Measurements from ENCODE around the gene PRKCD.

PRKCD gene

DNA sequence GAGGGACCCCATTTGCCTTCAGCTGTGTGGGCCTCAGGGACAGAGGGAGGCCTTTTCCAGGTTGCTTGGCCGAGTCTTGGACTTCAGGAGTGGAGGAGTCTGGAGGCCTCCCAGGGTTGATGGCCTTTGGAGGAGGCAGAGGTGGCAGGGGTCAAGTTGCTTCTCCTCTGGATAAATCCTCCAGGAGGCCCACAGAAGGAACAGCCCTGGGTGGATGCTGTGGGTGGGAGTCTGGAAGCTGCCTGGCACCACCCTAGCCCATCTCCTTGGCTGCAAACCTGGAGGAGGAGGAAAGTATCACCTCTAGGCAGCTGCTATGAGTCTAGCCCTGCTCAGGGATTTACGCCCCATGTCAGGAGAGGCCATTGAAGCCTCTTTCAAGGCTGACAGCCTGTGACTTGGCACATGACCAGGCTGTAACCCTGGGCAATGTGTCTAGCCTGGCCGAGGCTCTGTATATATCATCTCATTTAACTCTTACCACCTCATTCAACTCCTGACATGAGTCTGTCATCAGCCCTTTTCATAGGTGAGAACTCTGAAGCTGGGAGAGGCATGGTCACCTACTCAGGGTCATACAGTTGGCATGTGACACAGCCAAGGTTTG is 2.9 kb upstream of the PRKCD start:
- DNase-seq: no peak

DNA sequence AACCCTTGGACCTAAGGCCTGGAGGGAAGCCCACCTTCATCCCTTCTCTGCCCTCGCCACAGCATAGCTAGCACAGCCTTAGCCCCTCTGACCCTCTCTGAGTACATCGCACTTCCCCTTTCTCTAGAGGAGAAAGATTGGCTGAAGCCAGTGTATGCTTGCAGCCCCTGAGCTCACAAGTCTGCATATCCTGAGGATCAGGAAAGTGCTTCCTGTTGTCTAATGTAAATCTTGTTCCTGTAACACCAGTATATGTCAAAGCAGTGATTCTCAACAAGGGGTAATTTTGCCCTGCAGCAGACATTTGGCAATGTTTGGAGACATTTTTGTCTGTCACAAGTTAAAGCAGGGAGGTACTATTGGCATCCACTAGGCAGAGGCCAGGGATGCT is 2.2 kb upstream of the PRKCD start:
- no peak for DNase-seq

GRCh38 chr3:53159156-53160060 is 1.6 kb upstream of the PRKCD start:
- DNase-seq: no peak

- no peak for DNase-seq
These were observed 849 bp upstream of the PRKCD start for GRCh38 chr3:53160061-53160659.

- DNase-seq: no peak
These were observed 426 bp downstream of the PRKCD start for GRCh38 chr3:53161450-53161819.

- DNase-seq: no peak
These were observed 1.0 kb downstream of the PRKCD start for GRCh38 chr3:53161820-53162671.

DNA sequence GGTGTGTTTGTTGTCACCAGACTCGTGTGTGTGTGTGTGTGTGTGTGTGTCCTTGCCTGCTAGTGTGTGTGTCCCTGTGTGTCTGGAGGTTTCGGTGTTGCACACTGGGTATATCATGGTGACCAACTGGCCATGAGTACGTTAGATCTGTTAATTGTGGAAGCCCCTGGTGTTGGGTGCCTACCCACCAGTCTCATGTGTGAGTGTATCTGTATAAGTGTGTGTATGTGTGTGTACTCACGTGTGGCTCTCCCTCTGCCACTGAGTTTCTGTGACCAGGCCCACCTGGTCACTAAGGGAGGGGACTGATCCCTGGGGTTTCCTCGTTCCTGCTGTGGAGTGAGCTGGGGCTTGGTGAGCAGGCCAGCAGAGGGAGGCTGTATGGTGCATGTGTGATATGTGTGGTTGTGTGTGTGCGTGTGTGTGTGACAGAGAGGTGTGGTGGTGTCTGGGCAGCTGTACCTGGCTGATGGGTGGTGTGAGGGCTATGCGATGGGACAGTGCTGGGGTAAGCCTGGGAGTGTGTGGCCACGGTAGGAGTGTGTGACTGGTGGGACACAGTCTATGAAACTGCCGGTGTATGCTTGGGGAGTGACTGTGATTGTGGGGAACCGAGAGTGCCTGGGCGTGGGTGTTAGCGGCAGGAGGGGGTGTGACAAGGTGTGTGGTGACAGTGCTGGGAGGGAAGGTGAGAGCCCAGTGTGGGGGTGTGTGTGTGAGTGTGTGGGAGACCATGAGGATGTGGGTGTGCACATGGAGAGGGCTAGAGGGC is 1.8 kb downstream of the PRKCD start:
- no peak for DNase-seq

- DNase-seq: no peak
These were observed 2.7 kb downstream of the PRKCD start for GRCh38 chr3:53163444-53164387.

GRCh38 chr3:53164911-53165310 is 3.9 kb downstream of the PRKCD start:
- DNase-seq: no peak

DNA sequence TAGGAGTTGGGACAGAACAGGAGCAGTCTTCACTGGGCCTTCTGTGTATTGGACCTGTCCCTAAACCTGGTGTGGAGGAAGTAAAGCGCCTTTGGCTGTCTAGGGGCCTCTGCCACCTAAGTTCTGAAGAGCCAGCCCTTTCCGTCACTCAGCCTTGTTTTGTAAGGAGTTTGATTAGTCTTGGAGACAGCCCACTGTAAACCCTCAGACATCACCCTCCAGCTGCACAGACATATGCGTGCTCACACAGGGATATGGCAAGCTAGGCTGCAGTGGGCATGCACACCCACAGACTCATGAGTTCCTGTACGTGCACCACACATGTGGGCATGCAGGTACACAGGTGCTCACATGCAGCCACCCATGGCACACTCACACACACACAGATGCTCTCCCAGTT is 5.2 kb downstream of the PRKCD start:
- no peak for DNase-seq

DNA sequence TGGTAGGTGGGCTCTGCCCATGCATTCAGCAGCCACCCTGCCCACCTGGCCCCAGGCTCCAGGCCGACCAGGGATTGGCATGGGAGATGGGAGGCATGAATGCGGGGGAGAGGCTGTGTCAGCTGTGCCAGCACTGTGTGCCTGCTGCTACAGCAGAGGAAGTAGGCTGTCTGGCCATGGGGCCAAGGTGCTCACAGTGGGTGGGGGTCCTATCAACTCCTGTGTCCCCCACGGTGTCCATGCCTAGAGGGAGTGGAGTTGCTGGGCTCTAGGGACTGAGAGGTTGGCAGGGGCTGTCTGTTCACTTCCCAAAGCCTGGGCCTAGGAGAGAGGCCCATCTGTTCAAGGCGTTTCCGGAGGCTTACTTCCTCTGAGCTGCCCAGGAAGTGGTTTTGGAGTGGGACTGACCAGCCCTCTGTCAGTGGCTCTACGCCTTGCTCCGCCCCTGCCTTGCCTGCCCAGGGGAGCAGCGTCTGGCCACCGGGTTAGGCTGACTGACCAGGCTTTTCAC is 5.8 kb downstream of the PRKCD start:
- no peak for DNase-seq

DNA sequence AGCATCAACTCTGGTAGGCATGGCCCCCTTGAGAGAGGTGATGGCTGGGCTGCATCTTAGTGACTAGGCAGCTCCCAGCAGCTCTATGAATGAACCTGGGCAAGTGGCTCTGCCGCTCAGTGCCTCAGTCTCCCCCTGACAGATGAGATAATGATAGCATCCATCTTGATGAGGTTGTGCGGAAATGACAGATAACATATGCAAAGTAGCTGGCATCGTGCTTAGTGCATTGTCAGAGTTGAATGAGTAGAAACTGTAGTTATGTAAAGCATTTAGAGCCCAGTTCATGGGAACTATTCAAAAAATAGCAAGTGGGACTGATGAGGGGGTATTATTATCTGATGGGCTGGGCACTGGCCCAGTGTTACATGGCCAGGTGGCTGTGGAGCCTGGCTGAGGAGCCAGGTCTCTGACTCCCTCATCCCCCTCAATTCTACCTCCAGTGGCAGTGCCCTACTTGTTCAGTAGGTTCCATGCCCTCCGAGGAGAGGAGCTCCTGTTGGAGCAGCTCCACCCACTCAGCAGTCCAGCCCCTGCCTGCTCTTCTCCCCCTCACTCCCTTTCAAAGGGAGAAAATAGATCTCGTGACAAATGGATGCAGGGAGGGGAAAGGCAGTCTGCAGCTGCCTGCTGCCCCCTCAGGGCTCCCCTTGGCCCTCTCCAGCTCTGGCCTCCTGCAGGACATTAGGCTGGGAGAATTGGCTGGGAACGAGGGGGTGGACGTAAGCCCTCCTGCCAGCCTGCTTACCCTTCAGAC is 6.6 kb downstream of the PRKCD start:
- no peak for DNase-seq

DNA sequence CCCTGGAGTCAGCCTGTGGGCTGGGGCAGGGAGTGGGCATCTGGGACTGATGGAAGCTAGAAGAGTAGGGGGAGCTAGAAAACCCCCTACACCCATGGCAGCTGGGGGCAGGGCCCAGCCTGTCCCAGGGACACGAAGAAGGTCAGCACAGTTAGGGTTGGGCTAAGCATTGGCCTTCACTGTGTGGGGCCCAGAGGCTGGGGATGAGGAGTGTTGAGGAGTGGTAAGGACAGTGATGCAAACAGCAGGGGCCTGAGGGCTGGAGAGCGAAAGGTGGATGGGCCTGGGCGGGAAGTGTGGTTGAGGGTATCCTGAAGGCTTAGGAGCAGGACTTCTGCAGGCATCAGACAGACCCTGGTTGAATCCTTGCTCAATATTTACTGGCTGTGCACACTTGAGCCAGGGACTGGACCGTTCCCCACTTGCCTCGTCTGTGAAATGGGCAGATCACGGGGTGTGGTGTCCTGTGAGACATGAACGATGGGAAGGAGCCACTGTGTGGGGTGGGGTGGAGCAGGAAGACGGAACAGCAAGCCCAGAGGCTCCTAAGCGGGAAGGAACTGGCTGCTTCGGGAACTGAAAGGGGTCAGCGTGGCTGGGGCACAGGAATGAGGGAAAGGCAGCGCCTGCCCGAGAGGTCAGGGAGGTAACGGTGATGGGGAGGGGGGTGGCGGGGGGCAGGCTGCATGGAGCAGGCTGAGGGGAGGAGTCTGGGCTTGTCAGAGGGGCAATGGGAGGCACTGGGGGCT is 7.3 kb downstream of the PRKCD start:
- no peak for DNase-seq

DNA sequence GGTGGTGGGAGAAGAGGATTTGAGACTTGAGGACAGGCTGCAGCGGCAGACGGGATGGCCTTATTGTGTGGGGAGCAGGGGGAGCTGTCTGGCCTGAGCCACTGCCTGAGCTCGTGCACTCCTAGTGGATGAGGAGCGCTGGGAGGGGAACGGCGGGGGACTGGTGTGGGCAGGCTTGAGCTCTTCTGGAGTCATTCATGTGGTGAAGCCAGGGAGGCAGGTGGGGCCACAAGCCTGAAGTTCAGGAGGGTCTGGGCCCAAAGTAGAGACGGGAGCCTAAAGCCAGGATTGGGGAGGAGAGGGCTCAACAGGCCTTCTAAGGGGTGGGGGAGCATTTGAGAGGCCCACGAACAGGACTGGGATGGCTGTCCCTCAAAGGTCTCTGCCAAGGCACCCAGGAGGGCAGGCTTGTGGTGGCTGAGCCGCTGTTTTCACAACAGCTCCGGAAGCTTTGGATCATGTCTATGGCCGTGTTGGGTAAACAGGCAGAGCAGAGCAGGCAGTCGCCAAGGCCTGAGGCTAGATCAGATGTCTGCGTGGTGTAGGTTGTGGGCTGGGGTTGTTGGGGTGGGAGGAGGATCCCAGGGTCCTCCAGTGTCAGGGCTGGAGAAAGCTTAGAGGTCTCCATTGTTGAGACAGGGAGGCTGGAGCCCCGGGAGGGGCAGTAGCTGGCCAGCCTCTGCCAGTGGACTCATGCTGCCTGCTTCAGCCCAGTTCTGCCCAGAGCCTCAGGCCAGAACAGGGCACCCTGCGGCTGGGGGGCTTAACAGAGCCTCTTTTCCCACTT is 8.2 kb downstream of the PRKCD start:
- DNase-seq: no peak

- DNase-seq: no peak
These were observed 8.9 kb downstream of the PRKCD start for GRCh38 chr3:53169832-53170324.

GRCh38 chr3:53170325-53171063 is 9.5 kb downstream of the PRKCD start:
- DNase-seq: no peak

DNA sequence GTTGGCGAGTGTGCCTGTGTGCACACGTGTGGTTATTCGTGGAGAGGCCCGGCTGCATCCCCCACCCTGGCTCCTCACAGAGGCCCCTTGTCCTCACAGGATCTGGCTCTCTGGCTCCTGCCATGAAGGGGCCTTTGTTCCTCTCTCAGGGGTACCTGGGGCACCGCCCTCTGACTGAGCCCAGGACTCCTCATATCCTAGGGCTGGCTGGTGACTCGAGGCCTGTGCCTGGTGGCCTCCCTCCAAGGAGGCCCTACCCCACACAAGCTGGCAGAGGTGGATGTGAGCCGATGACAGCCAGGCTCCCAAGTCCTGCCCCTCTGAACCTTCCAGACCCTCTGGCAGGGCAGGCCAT is 10.0 kb downstream of the PRKCD start:
- no peak for DNase-seq

All from NCI-H446 treated with DMSO at 0.1 percent for 48 hours (cell line).